ENCODE measurements around the gene ROCK2. TPM values are rescaled to one million over a fixed set of nuclear protein-coding genes. Genes with fewer than 3 reads are reported as not detected.

Gene ROCK2
- polyA plus RNA-seq, 1 of the 3 experiments (the other 2 are of a cell fraction), result 4.2 TPM

DNA sequence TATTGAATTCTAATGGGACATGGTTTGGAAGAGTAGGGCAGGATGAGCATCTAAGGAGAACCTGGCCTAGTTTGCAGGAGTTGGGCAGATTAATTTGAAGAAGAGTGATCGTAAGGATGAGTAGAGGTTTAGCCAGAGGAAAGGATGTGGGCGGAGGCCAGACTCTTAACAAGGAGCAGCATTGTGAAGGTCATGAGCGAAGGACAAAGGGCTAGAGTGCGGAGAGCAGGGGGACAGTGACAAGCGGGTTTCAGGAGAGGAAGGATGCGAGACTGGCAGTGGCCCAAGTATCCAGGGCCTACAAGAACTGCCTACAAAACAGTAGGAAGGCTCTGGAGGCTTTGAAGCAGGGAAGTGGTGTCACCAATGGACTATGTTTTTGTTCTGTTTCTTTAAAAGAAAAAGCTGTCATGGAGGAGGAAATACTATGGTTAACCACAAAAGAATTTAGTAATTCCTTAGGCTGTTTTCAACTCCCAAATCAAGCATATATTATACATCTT is 169.1 kb downstream of the ROCK2 start (continued):
- TF ChIP-seq CHD2 (IDR thresholded peaks at IDR 0.05; ENCODE audit: low read length, partially characterized antibody) (no peak), RFX5 (IDR thresholded peaks at IDR 0.05; ENCODE audit: low read length) (no peak), FOXJ3 (CRISPR knock-in tag; IDR thresholded peaks at IDR 0.05) (no peak), TEAD4 (IDR thresholded peaks at IDR 0.05; ENCODE audit: borderline replicate concordance, insufficient read depth) (no peak), JUND (IDR thresholded peaks at IDR 0.05) (0 out of 2 replicates have a peak, but pooled peaks have one; percentile 11), NFIC (IDR thresholded peaks at IDR 0.05; ENCODE audit: borderline replicate concordance) (peak; percentile 19; the same call in 1 of the 2 replicates), FOSL2 (IDR thresholded peaks at IDR 0.05; ENCODE audit: borderline replicate concordance, low read depth) (no peak; the same call in 1 of the 2 replicates), MEF2A (IDR thresholded peaks at IDR 0.05; ENCODE audit: borderline replicate concordance, low read depth) (no peak), EP300 (IDR thresholded peaks at IDR 0.05; ENCODE audit: borderline replicate concordance in 1 of 2, low read depth in 1 of 2, low read length in 1 of 2) (peak in 1 of 2 experiments; percentile 48; a peak in 2 of 4 replicates), MXI1 (IDR thresholded peaks at IDR 0.05; ENCODE audit: low read depth, low read length) (no peak), ZBTB33 (IDR thresholded peaks at IDR 0.05; ENCODE audit: borderline replicate concordance, low read depth) (no peak), POLR2AphosphoS5 (IDR thresholded peaks at IDR 0.05; ENCODE audit: low read depth, low read length) (no peak), GABPA (IDR thresholded peaks at IDR 0.05; ENCODE audit: low read depth) (no peak)
- TF ChIP-seq, protein P1, sequence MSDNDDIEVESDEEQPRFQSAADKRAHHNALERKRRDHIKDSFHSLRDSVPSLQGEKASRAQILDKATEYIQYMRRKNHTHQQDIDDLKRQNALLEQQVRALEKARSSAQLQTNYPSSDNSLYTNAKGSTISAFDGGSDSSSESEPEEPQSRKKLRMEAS (IDR thresholded peaks at IDR 0.05; ENCODE audit: low read depth), result peak; percentile 39; the same call in 1 of the 2 replicates
- TF ChIP-seq, protein P2, sequence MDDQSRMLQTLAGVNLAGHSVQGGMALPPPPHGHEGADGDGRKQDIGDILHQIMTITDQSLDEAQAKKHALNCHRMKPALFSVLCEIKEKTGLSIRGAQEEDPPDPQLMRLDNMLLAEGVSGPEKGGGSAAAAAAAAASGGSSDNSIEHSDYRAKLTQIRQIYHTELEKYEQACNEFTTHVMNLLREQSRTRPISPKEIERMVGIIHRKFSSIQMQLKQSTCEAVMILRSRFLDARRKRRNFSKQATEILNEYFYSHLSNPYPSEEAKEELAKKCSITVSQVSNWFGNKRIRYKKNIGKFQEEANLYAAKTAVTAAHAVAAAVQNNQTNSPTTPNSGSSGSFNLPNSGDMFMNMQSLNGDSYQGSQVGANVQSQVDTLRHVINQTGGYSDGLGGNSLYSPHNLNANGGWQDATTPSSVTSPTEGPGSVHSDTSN (IDR thresholded peaks at IDR 0.05), result peak; percentile 36; the same call in 1 of the 2 replicates

DNA sequence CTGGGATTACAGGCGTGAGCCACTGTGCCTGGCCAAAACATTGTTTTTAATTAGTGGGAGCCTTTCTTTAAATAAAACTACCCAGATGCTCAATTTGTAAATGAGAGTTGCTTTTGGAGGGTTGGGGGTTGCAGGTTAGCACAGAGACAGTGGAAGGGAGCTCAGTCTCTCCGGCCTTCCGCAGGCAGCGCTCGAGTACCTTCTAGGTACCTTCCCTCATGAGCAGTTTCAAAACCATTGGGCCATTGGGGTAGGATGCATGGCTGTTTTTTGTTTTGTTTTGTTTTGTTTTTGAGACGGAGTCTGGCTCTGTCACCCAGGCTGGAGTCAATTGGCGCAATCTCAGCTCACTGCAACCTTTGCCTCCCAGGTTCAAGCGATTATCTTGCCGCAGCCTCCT is 170.2 kb downstream of the ROCK2 start:
- Histone ChIP-seq H2AFZ (ENCODE audit: low read depth) (no peak overlapping the region), H3K9me2 (no peaks in the 10 kb centered on the region), H3F3A (replicated peaks; ENCODE audit: insufficient read depth) (peaks cover 20% of the 10 kb centered on the region), H3K27ac (ENCODE audit: low read depth in 2 of 2, low read length in 1 of 2) (no peak overlapping the region), H3K9ac (no peak overlapping the region), H3K36me3 (replicated peaks in 1 of 2; ENCODE audit: control insufficient read depth in 1 of 2, insufficient read depth in 2 of 2, low read length in 1 of 2) (peaks cover 3 to 26% of the 10 kb centered on the region in 2 experiments), H3K4me1 (ENCODE audit: control insufficient read depth in 1 of 2, insufficient read depth in 2 of 2, low read depth in 1 of 2, low read length in 1 of 2) (peaks cover 5 to 12% of the 10 kb centered on the region in 2 experiments; a peak in 3 of 4 replicates), H3K27me3 (ENCODE audit: insufficient read depth) (no peaks in the 10 kb centered on the region), H3K4me2 (no peak overlapping the region), H4K20me1 (ENCODE audit: insufficient read depth) (no peaks in the 10 kb centered on the region), H3K9me3 (no peaks in the 10 kb centered on the region), H3K79me2 (ENCODE audit: insufficient read depth) (no peaks in the 10 kb centered on the region; the same call in 1 of the 2 replicates), H3K4me3 (ENCODE audit: low read depth in 2 of 2, low read length in 1 of 2) (no peak overlapping the region)
- TF ChIP-seq POLR2AphosphoS5 (IDR thresholded peaks at IDR 0.05; ENCODE audit: low read depth, low read length) (no peak), SIN3A (IDR thresholded peaks at IDR 0.05; ENCODE audit: borderline replicate concordance, low read depth, low read length) (no peak), GABPA (IDR thresholded peaks at IDR 0.05; ENCODE audit: low read depth) (no peak), RFX5 (IDR thresholded peaks at IDR 0.05; ENCODE audit: low read length) (no peak), FOXM1 (IDR thresholded peaks at IDR 0.05; ENCODE audit: low read depth) (no peak), EZH2phosphoT487 (IDR thresholded peaks at IDR 0.05; ENCODE audit: borderline replicate concordance, low read depth) (no peak), TEAD4 (IDR thresholded peaks at IDR 0.05; ENCODE audit: borderline replicate concordance, insufficient read depth) (no peak), CHD2 (IDR thresholded peaks at IDR 0.05; ENCODE audit: low read length, partially characterized antibody) (no peak)
- TF ChIP-seq, protein P3, sequence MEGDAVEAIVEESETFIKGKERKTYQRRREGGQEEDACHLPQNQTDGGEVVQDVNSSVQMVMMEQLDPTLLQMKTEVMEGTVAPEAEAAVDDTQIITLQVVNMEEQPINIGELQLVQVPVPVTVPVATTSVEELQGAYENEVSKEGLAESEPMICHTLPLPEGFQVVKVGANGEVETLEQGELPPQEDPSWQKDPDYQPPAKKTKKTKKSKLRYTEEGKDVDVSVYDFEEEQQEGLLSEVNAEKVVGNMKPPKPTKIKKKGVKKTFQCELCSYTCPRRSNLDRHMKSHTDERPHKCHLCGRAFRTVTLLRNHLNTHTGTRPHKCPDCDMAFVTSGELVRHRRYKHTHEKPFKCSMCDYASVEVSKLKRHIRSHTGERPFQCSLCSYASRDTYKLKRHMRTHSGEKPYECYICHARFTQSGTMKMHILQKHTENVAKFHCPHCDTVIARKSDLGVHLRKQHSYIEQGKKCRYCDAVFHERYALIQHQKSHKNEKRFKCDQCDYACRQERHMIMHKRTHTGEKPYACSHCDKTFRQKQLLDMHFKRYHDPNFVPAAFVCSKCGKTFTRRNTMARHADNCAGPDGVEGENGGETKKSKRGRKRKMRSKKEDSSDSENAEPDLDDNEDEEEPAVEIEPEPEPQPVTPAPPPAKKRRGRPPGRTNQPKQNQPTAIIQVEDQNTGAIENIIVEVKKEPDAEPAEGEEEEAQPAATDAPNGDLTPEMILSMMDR (IDR thresholded peaks at IDR 0.05), result no peak
- TF ChIP-seq, protein P4, sequence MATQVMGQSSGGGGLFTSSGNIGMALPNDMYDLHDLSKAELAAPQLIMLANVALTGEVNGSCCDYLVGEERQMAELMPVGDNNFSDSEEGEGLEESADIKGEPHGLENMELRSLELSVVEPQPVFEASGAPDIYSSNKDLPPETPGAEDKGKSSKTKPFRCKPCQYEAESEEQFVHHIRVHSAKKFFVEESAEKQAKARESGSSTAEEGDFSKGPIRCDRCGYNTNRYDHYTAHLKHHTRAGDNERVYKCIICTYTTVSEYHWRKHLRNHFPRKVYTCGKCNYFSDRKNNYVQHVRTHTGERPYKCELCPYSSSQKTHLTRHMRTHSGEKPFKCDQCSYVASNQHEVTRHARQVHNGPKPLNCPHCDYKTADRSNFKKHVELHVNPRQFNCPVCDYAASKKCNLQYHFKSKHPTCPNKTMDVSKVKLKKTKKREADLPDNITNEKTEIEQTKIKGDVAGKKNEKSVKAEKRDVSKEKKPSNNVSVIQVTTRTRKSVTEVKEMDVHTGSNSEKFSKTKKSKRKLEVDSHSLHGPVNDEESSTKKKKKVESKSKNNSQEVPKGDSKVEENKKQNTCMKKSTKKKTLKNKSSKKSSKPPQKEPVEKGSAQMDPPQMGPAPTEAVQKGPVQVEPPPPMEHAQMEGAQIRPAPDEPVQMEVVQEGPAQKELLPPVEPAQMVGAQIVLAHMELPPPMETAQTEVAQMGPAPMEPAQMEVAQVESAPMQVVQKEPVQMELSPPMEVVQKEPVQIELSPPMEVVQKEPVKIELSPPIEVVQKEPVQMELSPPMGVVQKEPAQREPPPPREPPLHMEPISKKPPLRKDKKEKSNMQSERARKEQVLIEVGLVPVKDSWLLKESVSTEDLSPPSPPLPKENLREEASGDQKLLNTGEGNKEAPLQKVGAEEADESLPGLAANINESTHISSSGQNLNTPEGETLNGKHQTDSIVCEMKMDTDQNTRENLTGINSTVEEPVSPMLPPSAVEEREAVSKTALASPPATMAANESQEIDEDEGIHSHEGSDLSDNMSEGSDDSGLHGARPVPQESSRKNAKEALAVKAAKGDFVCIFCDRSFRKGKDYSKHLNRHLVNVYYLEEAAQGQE (IDR thresholded peaks at IDR 0.05; ENCODE audit: low read depth, low read length), result no peak
- DNase-seq, result no peak
- ChIA-PET POLR2A (no interaction called here), CTCF (interaction anchor here (1.5 to 2.5 kb wide), 2 partner anchors 12 to 42 kb away, joined by 3 to 8 read pairs; a partner anchor contains a TSS)
- WGBS (ENCODE audit: low lambda C conversion rate), result 97% methylated on average over 9 of the region's 9 CpGs

Data from SK-N-SH (cell line).